Smooth muscle cell (in vitro differentiated cells): ENCODE results near the gene USP24. TPM values are rescaled to one million over a fixed set of nuclear protein-coding genes. Genes with fewer than 3 reads are reported as not detected.
A peak's percentile ranks its signal among the peaks of the same experiment; 100 is the strongest.

Experiments used
- DNase-seq: peaks from one replicate; lab custom pipeline; 2025; ENCODE audit not compliant: unreplicated experiment; lab: John Stamatoyannopoulos, UW
- H2AFZ ChIP-seq: fragments of 200-600 bp; sonication (generic); 2 replicates; pipeline ENCODE4 v1.6.0; 2016; ENCODE audit warnings: antibody characterized with exemption, low read depth, mild to moderate bottlenecking
- H3F3A ChIP-seq: fragments of 200-600 bp; sonication (generic); 2 replicates; pipeline ENCODE4 v1.6.0; 2017; ENCODE audit warnings: antibody characterized with exemption, low read depth
- H3K27ac ChIP-seq: fragments of 200-600 bp; sonication (generic); 2 replicates; pipeline ENCODE4 v1.5.1; 2016; ENCODE audit warnings: low read depth, mild to moderate bottlenecking
- H3K27me3 ChIP-seq: fragments of 200-600 bp; sonication (generic); 2 replicates; pipeline ENCODE4 v1.6.1; 2016; ENCODE audit warnings: low read depth, mild to moderate bottlenecking
- H3K36me3 ChIP-seq: fragments of 200-600 bp; sonication (generic); 2 replicates; pipeline ENCODE4 v1.5.1; 2016; ENCODE audit warnings: low read depth
- H3K4me1 ChIP-seq: fragments of 200-600 bp; sonication (generic); 2 replicates; pipeline ENCODE4 v1.5.1; 2016; ENCODE audit warnings: low read depth
- H3K4me2 ChIP-seq: fragments of 200-600 bp; sonication (generic); 2 replicates; pipeline ENCODE4 v1.6.0; 2016; ENCODE audit warnings: mild to moderate bottlenecking
- H3K4me3 ChIP-seq: fragments of 200-600 bp; sonication (generic); 2 replicates; pipeline ENCODE4 v1.5.1; 2016; ENCODE audit warnings: mild to moderate bottlenecking
- H3K79me2 ChIP-seq: fragments of 200-600 bp; sonication (generic); 2 replicates; pipeline ENCODE4 v1.6.0; 2016; ENCODE audit warnings: low read depth, mild to moderate bottlenecking
- H3K9ac ChIP-seq: fragments of 200-600 bp; sonication (generic); 2 replicates; pipeline ENCODE4 v1.6.0; 2016; ENCODE audit warnings: low read depth
- H3K9me3 ChIP-seq: fragments of 200-600 bp; sonication (generic); replicated peaks from 2 replicates; pipeline ENCODE4 v1.5.1; 2016; ENCODE audit warnings: low read depth
- H4K20me1 ChIP-seq: fragments of 200-600 bp; sonication (generic); 2 replicates; pipeline ENCODE4 v1.6.0; 2016; ENCODE audit warnings: low read depth
- CTCF ChIP-seq: fragments of 200-600 bp; sonication (generic); IDR thresholded peaks from 2 replicates; pipeline ENCODE4 v1.5.1; 2017; ENCODE audit warnings: borderline replicate concordance, mild to moderate bottlenecking, antibody characterized with exemption; ENCODE audit not compliant: insufficient read depth, poor library complexity, severe bottlenecking
- WGBS: methylation state at CpG from one replicate; pipeline ENCODE4 v1.1.7; 2016; ENCODE audit warnings: low lambda C conversion rate; 5-methylcytosine and 5-hydroxymethylcytosine counted together
- microRNA-seq: library from miRNA; unstranded; fragments of <30 nt; microRNA quantifications from one replicate; pipeline ENCODE4, GENCODE V29; 2016; ENCODE audit warnings: borderline number of aligned reads
- polyA plus RNA-seq: library from polyadenylated mRNA; unstranded; fragments of >200 nt; fragmentation: Nextera tagmentation; extraction: Ambion mirVana; gene quantifications from 2 replicates; pipeline ENCODE4 v1.2.1, GENCODE V29; 2016
- small RNA-seq: library from RNA; depleted of rRNA; stranded (forward); fragments of <200 nt; gene quantifications from one replicate; pipeline ENCODE3, GENCODE V24; 2014
- total RNA-seq: library from RNA; depleted of rRNA; stranded (reverse); fragments of >200 nt; gene quantifications from 2 replicates; pipeline ENCODE4 v1.2.3, GENCODE V29; 2014

Gene USP24
- total and polyA plus RNA-seq, 2 experiments from 2014 or later: 3.6 to 25.9 TPM

GRCh38 chr1:55021942-55022546 lies 193.1 kb downstream of the USP24 start:
- Histone ChIP-seq H4K20me1 (no peaks in the 10 kb centered on the region), H3K27ac (no peak overlapping the region), H3K4me1 (no peaks in the 10 kb centered on the region), H3K79me2 (no peaks in the 10 kb centered on the region), H3K27me3 (no peaks in the 10 kb centered on the region), H3K4me2 (no peak overlapping the region), H2AFZ (no peak overlapping the region), H3K4me3 (no peak overlapping the region), H3K9ac (no peak overlapping the region), H3K9me3 (no peaks in the 10 kb centered on the region), H3K36me3 (no peaks in the 10 kb centered on the region), H3F3A (no peaks in the 10 kb centered on the region)
- TF ChIP-seq CTCF: peak; percentile 86
- WGBS: 41% methylated on average over 14 of the region's 15 CpGs
- DNase-seq: peak; percentile 48

GRCh38 chr1:55018395-55018794 lies 196.8 kb downstream of the USP24 start:
- no peak overlapping the region for H2AFZ ChIP-seq
- H3K27ac ChIP-seq: no peak overlapping the region
- H3K9me3 ChIP-seq: no peaks in the 10 kb centered on the region
- no peaks in the 10 kb centered on the region for H4K20me1 ChIP-seq
- no peak overlapping the region for H3K4me2 ChIP-seq
- H3K27me3 ChIP-seq: no peaks in the 10 kb centered on the region
- DNase-seq: no peak
- H3K79me2 ChIP-seq: no peaks in the 10 kb centered on the region
- no peaks in the 10 kb centered on the region for H3K4me1 ChIP-seq
- no peak for TF ChIP-seq CTCF
- no peaks in the 10 kb centered on the region for H3F3A ChIP-seq
- H3K9ac ChIP-seq: no peak overlapping the region
- no peak overlapping the region for H3K4me3 ChIP-seq
- WGBS: 91% methylated on average over 9 of the region's 9 CpGs
- H3K36me3 ChIP-seq: no peaks in the 10 kb centered on the region

Small RNA genes within 50 kb of the gene (microRNA-seq; reads per million reads assigned to microRNA genes)
- gene MIR4422: not detected

Small RNA genes within 50 kb of the gene (small RNA-seq; reads per million reads assigned to genes)
- not detected for gene MIR4422

Other genes starting within 250 kb of the USP24 start
- gene TMEM61, start 234.7 kb downstream of the USP24 start, total RNA-seq: 0.13 and 0.18 TPM in 2 replicates
- gene TMEM61, start 234.7 kb downstream of the USP24 start, polyA plus RNA-seq: 0.44 and 0.86 TPM in 2 replicates
- gene BSND, start 216.4 kb downstream of the USP24 start, total RNA-seq: not detected in 2 replicates
- gene BSND, start 216.4 kb downstream of the USP24 start, polyA plus RNA-seq: not detected in 2 replicates
- 0.18 TPM in 1 of 2 replicates, not detected in the other for gene PCSK9, start 175.8 kb downstream of the USP24 start, total RNA-seq
- 0.47 and 0.70 TPM in 2 replicates for gene PCSK9, start 175.8 kb downstream of the USP24 start, polyA plus RNA-seq